ENCODE data around the gene CYP3A7.

- TF ChIP-seq CTCF (IDR thresholded peaks at IDR 0.05; ENCODE audit: low read length) (no peak), EZH2phosphoT487 (IDR thresholded peaks at IDR 0.05; ENCODE audit: low read length) (no peak), EZH2 (optimal IDR thresholded peaks at IDR 0.05; ENCODE audit: low read depth, low read length) (no peak)
Observed at GRCh38 chr7:99679400-99680191, 55.4 kb downstream of the CYP3A7 start, which contains the start of gene CYP3A5.
